GM21717 (cell line): ENCODE results near the gene NCK1.
"Not testable (repeated sequence)": the region's sequence is repeated elsewhere in the genome, so short reads cannot be mapped to it uniquely, and the experiment has no call there.

ENCODE experiments used
- ATAC-seq: cut with Tn5 transposase; IDR thresholded peaks from one replicate; pipeline ENCODE4 v1.9.1; 2021; ENCODE audit warnings: mild to moderate bottlenecking, moderate library complexity; ENCODE audit not compliant: unreplicated experiment

NCK1 gene

DNA sequence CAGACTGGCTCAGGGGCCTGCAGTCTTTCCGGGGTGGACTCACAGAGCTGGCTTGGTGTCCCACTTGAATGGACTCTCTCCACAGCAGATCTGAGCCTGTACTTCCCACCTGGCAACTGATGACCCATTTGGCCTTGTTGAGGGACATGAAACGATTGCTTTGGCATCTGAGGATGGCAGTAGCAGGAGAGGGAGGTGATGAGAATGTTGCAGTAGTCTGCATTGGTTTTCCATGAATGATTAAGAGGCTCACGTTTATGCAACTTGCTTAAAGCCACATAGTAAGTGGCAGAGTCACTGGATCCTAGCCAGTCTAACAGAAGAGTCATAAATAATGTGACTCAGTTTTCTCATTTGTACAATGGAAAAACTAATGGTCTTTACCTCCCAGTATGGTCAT is 117.7 kb downstream of the NCK1 start:
- ATAC-seq, result no peak

DNA sequence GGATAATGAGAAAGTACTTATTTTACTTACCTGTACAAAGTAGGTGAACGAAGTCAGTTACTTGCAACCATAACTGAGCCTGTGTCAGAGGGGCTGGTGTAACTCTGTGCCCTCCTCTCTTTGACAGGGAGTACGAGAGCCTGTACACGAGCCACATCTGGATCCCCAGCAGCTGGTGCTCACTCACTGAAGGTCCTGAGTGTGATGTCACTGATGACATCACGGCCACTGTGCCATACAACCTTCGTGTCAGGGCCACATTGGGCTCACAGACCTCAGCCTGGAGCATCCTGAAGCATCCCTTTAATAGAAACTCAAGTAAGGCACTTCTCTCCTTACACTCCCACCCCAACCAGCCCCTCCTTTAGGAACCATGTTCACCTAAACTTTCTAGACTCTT is 120.0 kb downstream of the NCK1 start:
- no peak for ATAC-seq

- no peak for ATAC-seq
These were observed 120.6 kb downstream of the NCK1 start for GRCh38 chr3:136982520-136983138.

DNA sequence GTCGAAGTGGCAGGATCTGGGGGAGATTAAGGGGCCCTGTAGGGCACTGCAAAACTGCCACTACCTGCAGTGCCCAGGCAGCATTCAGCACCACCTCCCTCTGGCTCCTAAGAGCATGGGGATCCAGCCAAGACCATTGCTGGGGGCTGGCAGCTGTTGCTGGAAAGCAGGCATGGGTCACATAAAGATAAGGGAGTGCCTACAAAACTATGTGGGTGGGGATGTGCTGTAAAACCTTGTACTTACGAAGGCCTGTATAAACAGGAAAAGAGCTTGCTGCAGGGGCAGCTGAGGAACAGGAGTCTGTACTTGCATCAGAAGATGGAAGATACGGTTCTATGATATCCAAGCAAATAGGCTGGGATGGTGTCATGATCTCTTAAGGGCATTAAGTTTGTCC is 122.8 kb downstream of the NCK1 start:
- no peak for ATAC-seq

DNA sequence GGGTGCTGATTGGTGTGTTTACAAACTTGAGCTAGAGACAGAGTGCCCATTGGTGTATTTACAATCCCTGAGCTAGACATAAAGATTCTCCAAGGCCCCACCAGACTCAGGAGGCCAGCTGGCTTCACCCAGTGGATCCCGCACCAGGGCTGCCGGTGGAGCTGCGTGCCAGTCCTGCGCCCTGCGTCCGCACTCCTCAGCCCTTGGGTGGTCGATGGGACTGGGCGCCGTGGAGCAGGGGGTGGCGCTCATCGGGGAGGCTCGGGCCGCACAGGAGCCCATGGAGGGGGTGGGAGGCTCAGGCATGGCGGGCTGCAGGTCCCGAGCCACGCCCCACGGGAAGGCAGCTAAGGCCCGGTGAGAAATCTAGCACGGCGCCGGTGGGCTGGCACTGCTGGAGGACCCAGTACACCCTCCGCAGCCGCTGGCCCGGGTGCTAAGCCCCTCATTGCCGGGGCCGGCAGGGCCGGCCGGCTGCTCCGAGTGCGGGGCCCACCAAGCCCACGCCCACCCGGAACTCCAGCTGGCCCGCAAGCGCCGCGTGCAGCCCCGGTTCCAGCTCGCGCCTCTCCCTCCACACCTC is 125.5 kb downstream of the NCK1 start:
- not testable (repeated sequence) for ATAC-seq

- ATAC-seq, result no peak
These were observed 126.6 kb downstream of the NCK1 start for GRCh38 chr3:136988651-136989050.

GRCh38 chr3:136989781-136990524 is 127.9 kb downstream of the NCK1 start:
- no peak for ATAC-seq

DNA sequence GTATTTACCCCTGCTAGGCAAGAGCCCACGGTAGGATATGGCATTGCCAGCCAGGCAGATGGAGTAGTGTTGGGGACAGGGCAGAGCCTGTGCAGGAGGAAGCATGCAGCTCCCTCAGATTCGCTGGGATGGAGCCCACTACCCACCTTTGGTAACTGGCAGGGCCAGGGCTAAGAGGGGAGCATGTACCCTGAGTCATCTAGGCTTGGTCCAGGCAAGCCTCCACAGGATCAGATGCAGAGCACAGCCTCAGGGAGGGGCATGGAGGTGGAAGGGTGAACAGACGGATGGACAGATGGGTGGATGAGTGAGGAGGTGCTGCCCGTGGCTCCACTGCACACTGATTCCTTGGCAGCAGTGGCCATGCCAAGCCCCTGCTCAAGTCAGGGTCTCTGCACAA is 128.8 kb downstream of the NCK1 start:
- no peak for ATAC-seq

DNA sequence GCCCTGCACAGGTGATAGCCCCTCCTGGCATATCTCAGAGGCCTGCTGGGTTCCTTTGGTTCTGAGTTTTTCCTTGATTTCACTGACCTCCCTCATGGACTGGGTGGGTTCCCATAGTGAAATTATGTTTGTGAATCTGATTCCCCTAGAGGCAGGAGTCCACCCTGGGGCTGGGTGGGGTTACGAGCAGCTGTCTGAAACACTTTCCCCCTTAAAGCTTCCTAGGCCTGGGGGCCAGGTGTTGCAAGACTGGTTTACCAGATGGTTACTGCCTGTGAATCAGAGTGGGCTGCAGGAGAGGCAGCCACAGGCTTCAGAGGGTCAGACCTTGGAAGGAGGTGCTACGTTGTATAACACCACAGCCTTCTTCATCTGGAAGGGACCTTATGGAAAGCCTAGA is 130.1 kb downstream of the NCK1 start:
- no peak for ATAC-seq

DNA sequence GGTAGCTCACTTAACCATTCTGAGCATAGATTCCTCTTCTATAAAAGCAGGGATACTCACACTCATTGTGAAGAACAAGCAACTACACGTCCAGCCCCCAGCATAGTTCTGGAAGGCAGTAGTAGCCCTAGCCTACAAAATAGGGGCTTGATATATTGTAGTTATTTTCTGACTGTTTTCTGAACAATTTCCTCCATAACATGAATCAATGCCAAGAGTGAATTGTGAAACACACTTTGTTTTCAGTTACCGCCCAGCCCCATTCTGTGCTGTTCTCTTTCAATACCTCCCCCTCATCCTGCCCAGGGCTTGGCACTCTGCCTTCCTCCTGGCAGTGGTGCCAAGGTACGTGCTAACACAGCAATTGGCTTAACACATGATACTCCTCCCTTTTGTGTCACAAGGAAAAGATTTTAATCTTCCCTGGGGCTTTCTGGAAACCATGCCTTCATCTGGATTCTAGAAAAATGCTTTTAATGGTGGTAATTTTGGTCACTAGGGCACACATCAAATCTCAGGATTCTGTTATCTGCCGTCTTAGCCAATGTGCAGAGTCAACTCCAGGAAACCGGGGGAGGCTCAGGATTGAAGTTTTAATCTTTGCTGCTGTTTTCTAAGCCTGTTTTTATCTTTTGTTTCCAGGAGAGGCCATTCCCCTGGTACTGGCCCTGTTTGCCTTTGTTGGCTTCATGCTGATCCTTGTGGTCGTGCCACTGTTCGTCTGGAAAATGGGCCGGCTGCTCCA is 132.9 kb downstream of the NCK1 start:
- ATAC-seq, result no peak

GRCh38 chr3:136995652-136996051 is 133.6 kb downstream of the NCK1 start:
- ATAC-seq, result no peak
